ENCODE measurements around the gene LUZP1. TPM values are rescaled to one million over a fixed set of nuclear protein-coding genes. Genes with fewer than 3 reads are reported as not detected.

The LUZP1 gene
- total RNA-seq, 1 donor from 2014 or later = 47.4 TPM

GRCh38 chr1:23050201-23050600 lies 118.5 kb downstream of the LUZP1 start:
- H3K27me3 Mint-ChIP-seq (ENCODE audit: unreplicated experiment) = no peaks in the 10 kb centered on the region
- H3K4me3 Mint-ChIP-seq (ENCODE audit: unreplicated experiment) = no peak overlapping the region
- TF ChIP-seq CTCF (IDR thresholded peaks at IDR 0.05) = no peak
- H3K4me1 Mint-ChIP-seq (ENCODE audit: unreplicated experiment) = peaks cover 19% of the 10 kb centered on the region
- H3K27ac Mint-ChIP-seq (ENCODE audit: unreplicated experiment) = no peak overlapping the region
- H3K9me3 Mint-ChIP-seq (ENCODE audit: unreplicated experiment) = no peaks in the 10 kb centered on the region
- DNase-seq (ENCODE audit: extremely low spot score, unreplicated experiment) = no peak
- H3K36me3 Mint-ChIP-seq (ENCODE audit: unreplicated experiment) = peaks cover 24% of the 10 kb centered on the region

GRCh38 chr1:23044035-23044434 lies 124.6 kb downstream of the LUZP1 start:
- Mint-ChIP-seq H3K9me3 (ENCODE audit: unreplicated experiment) (no peaks in the 10 kb centered on the region), H3K27me3 (ENCODE audit: unreplicated experiment) (no peaks in the 10 kb centered on the region), H3K4me3 (ENCODE audit: unreplicated experiment) (no peak overlapping the region), H3K36me3 (ENCODE audit: unreplicated experiment) (peaks cover 5% of the 10 kb centered on the region), H3K27ac (ENCODE audit: unreplicated experiment) (no peak overlapping the region), H3K4me1 (ENCODE audit: unreplicated experiment) (peaks cover 28% of the 10 kb centered on the region)
- no peak for DNase-seq (ENCODE audit: extremely low spot score, unreplicated experiment)
- TF ChIP-seq CTCF (IDR thresholded peaks at IDR 0.05) = no peak

- H3K36me3 Mint-ChIP-seq (ENCODE audit: unreplicated experiment) = peaks cover 5% of the 10 kb centered on the region
- no peaks in the 10 kb centered on the region for H3K27me3 Mint-ChIP-seq (ENCODE audit: unreplicated experiment)
- DNase-seq (ENCODE audit: extremely low spot score, unreplicated experiment) = no peak
- peaks cover 41% of the 10 kb centered on the region for H3K4me1 Mint-ChIP-seq (ENCODE audit: unreplicated experiment)
- H3K9me3 Mint-ChIP-seq (ENCODE audit: unreplicated experiment) = no peaks in the 10 kb centered on the region
- H3K4me3 Mint-ChIP-seq (ENCODE audit: unreplicated experiment) = no peak overlapping the region
- H3K27ac Mint-ChIP-seq (ENCODE audit: unreplicated experiment) = no peak overlapping the region
- no peak for TF ChIP-seq CTCF (IDR thresholded peaks at IDR 0.05)
These were observed 128.1 kb downstream of the LUZP1 start for GRCh38 chr1:23040509-23040908.

- H3K27me3 Mint-ChIP-seq (ENCODE audit: unreplicated experiment) = no peaks in the 10 kb centered on the region
- peaks cover 44% of the 10 kb centered on the region for H3K4me1 Mint-ChIP-seq (ENCODE audit: unreplicated experiment)
- DNase-seq (ENCODE audit: extremely low spot score, unreplicated experiment) = no peak
- H3K4me3 Mint-ChIP-seq (ENCODE audit: unreplicated experiment) = no peak overlapping the region
- H3K27ac Mint-ChIP-seq (ENCODE audit: unreplicated experiment) = peak overlapping the region; percentile 3
- peaks cover 5% of the 10 kb centered on the region for H3K36me3 Mint-ChIP-seq (ENCODE audit: unreplicated experiment)
- no peak for TF ChIP-seq CTCF (IDR thresholded peaks at IDR 0.05)
- no peaks in the 10 kb centered on the region for H3K9me3 Mint-ChIP-seq (ENCODE audit: unreplicated experiment)
These were observed 129.3 kb downstream of the LUZP1 start for GRCh38 chr1:23039308-23039826.

GRCh38 chr1:23037081-23037740 lies 131.4 kb downstream of the LUZP1 start:
- DNase-seq (ENCODE audit: extremely low spot score, unreplicated experiment) = no peak
- H3K4me1 Mint-ChIP-seq (ENCODE audit: unreplicated experiment) = peaks cover 53% of the 10 kb centered on the region
- peaks cover 9% of the 10 kb centered on the region for H3K36me3 Mint-ChIP-seq (ENCODE audit: unreplicated experiment)
- H3K27me3 Mint-ChIP-seq (ENCODE audit: unreplicated experiment) = no peaks in the 10 kb centered on the region
- no peak for TF ChIP-seq CTCF (IDR thresholded peaks at IDR 0.05)
- H3K4me3 Mint-ChIP-seq (ENCODE audit: unreplicated experiment) = no peak overlapping the region
- H3K27ac Mint-ChIP-seq (ENCODE audit: unreplicated experiment) = no peak overlapping the region
- H3K9me3 Mint-ChIP-seq (ENCODE audit: unreplicated experiment) = no peaks in the 10 kb centered on the region
